ENCODE results near the gene MYLK. TPM values are rescaled to one million over a fixed set of nuclear protein-coding genes. Genes with fewer than 3 reads are reported as not detected.
A peak's percentile ranks its signal among the peaks of the same experiment; 100 is the strongest.

The MYLK gene
- total RNA-seq, 1 experiment from 2014 or later = 23.0 TPM

GRCh38 chr3:123583561-123583960 is 300.6 kb downstream of the MYLK start:
- Histone ChIP-seq H3K27me3 (replicated peaks; ENCODE audit: control insufficient read depth, insufficient read depth, low read length) (no peaks in the 10 kb centered on the region), H3K36me3 (ENCODE audit: control insufficient read depth, insufficient read depth, low read length) (no peaks in the 10 kb centered on the region; the same call in 1 of the 2 replicates), H3K9me3 (0 out of 2 replicates have a peak, but pooled peaks cover 10% of the 10 kb centered on the region), H3K4me1 (peaks cover 22% of the 10 kb centered on the region), H3K4me3 (ENCODE audit: low read depth, low read length) (peak overlapping the region; percentile 71)
- H3K4me1 Mint-ChIP-seq (ENCODE audit: low read depth, unreplicated experiment) = peaks cover 12% of the 10 kb centered on the region
- POLR2A ChIA-PET = interaction anchor here (0.9 kb wide), 1 partner anchor 18 kb away, joined by 3 read pairs; no protein-coding TSS in a partner anchor
- H3K27me3 Mint-ChIP-seq (ENCODE audit: insufficient read depth, unreplicated experiment) = no peaks in the 10 kb centered on the region
- TF ChIP-seq CTCF (IDR thresholded peaks at IDR 0.05; ENCODE audit: insufficient read depth in 1 of 2, low read depth in 1 of 2, low read length in 1 of 2, severe bottlenecking in 1 of 2, unreplicated experiment in 1 of 2) = no peak
- no peak for DNase-seq
- CTCF ChIA-PET = interaction anchor here (1.0 kb wide), 2 partner anchors 69 to 246 kb away, joined by 3 to 5 read pairs; no protein-coding TSS in a partner anchor
- H3K27ac Mint-ChIP-seq (ENCODE audit: unreplicated experiment) = no peak overlapping the region
- H3K4me3 Mint-ChIP-seq (ENCODE audit: unreplicated experiment) = no peak overlapping the region
- intact Hi-C loops (cut with micrococcal nuclease; ENCODE audit: unreplicated experiment) = no loop called here
- no peaks in the 10 kb centered on the region for H3K9me3 Mint-ChIP-seq (ENCODE audit: unreplicated experiment)
- peaks cover 48% of the 10 kb centered on the region for H3K36me3 Mint-ChIP-seq (ENCODE audit: insufficient read depth, unreplicated experiment)
- TSS peak; percentile 43 for BruUV-seq (replicated peaks)

GRCh38 chr3:123582315-123582714 is 301.8 kb downstream of the MYLK start:
- no TSS peak for BruUV-seq (replicated peaks)
- H3K4me3 Mint-ChIP-seq (ENCODE audit: unreplicated experiment) = no peak overlapping the region
- POLR2A ChIA-PET = interaction anchor here (0.8 kb wide), 1 partner anchor 23 kb away, joined by 4 read pairs; no protein-coding TSS in a partner anchor

GRCh38 chr3:123576122-123576521 is 308.0 kb downstream of the MYLK start:
- no TSS peak for BruUV-seq (replicated peaks)
- H3K27me3 Mint-ChIP-seq (ENCODE audit: insufficient read depth, unreplicated experiment) = no peaks in the 10 kb centered on the region
- ChIA-PET POLR2A (interaction anchor here (0.8 kb wide), 1 partner anchor 30 kb away, joined by 4 read pairs; no protein-coding TSS in a partner anchor), CTCF (no interaction called here)
- DNase-seq = no peak
- H3K27ac Mint-ChIP-seq (ENCODE audit: unreplicated experiment) = no peak overlapping the region
- Histone ChIP-seq H3K36me3 (ENCODE audit: control insufficient read depth, insufficient read depth, low read length) (no peaks in the 10 kb centered on the region), H3K4me1 (no peaks in the 10 kb centered on the region), H3K4me3 (ENCODE audit: low read depth, low read length) (no peak overlapping the region), H3K27me3 (replicated peaks; ENCODE audit: control insufficient read depth, insufficient read depth, low read length) (no peaks in the 10 kb centered on the region), H3K9me3 (no peaks in the 10 kb centered on the region)
- H3K9me3 Mint-ChIP-seq (ENCODE audit: unreplicated experiment) = no peaks in the 10 kb centered on the region
- no peak for TF ChIP-seq CTCF (IDR thresholded peaks at IDR 0.05; ENCODE audit: insufficient read depth in 1 of 2, low read depth in 1 of 2, low read length in 1 of 2, severe bottlenecking in 1 of 2, unreplicated experiment in 1 of 2)
- no peak overlapping the region for H3K4me3 Mint-ChIP-seq (ENCODE audit: unreplicated experiment)
- intact Hi-C loops (cut with micrococcal nuclease; ENCODE audit: unreplicated experiment) = no loop called here
- H3K4me1 Mint-ChIP-seq (ENCODE audit: low read depth, unreplicated experiment) = no peaks in the 10 kb centered on the region
- H3K36me3 Mint-ChIP-seq (ENCODE audit: insufficient read depth, unreplicated experiment) = peaks cover 64% of the 10 kb centered on the region

More at GRCh38 chr3:123582315-123582714, 301.8 kb downstream of the MYLK start:
- TF ChIP-seq CTCF (IDR thresholded peaks at IDR 0.05; ENCODE audit: insufficient read depth in 1 of 2, low read depth in 1 of 2, low read length in 1 of 2, severe bottlenecking in 1 of 2, unreplicated experiment in 1 of 2) = no peak
- Mint-ChIP-seq H3K4me1 (ENCODE audit: low read depth, unreplicated experiment) (peaks cover 12% of the 10 kb centered on the region), H3K27ac (ENCODE audit: unreplicated experiment) (no peak overlapping the region), H3K27me3 (ENCODE audit: insufficient read depth, unreplicated experiment) (no peaks in the 10 kb centered on the region), H3K9me3 (ENCODE audit: unreplicated experiment) (no peaks in the 10 kb centered on the region), H3K36me3 (ENCODE audit: insufficient read depth, unreplicated experiment) (peaks cover 61% of the 10 kb centered on the region)
- DNase-seq = no peak
- H3K4me3 ChIP-seq (ENCODE audit: low read depth, low read length) = no peak overlapping the region
- H3K36me3 ChIP-seq (ENCODE audit: control insufficient read depth, insufficient read depth, low read length) = no peaks in the 10 kb centered on the region; the same call in 1 of the 2 replicates
- no peaks in the 10 kb centered on the region for H3K27me3 ChIP-seq (replicated peaks; ENCODE audit: control insufficient read depth, insufficient read depth, low read length)
- CTCF ChIA-PET = no interaction called here
- H3K9me3 ChIP-seq = no peaks in the 10 kb centered on the region
- intact Hi-C loops (cut with micrococcal nuclease; ENCODE audit: unreplicated experiment) = no loop called here
- peaks cover 13% of the 10 kb centered on the region for H3K4me1 ChIP-seq

All from Caco-2 (cell line).